HepG2 (cell line): ENCODE measurements around the gene OR52I2. TPM values are rescaled to one million over a fixed set of nuclear protein-coding genes. Genes with fewer than 3 reads are reported as not detected.

Source experiments
- ATAC-seq: fragments of 200-7000 bp; cut with Tn5 transposase; 3 replicates; pipeline ENCODE4 v1.9.1; 2020; ENCODE audit warnings: mild to moderate bottlenecking, moderate library complexity
- BruUV-seq: library from RNA; stranded (reverse); fragments of 400-500 nt; replicated peaks from 2 replicates; lab custom pipeline; 2021; lab: Mats Ljungman, UMichigan
- CTCF ChIA-PET: fragments of 300-600 bp; formaldehyde crosslinking; extraction: SDS; loops from one replicate; lab custom pipeline; 2021; ENCODE audit warnings: low total read pairs, inconsistent platforms, low intra/inter-chr PET ratio; lab: Yijun Ruan, JAX
- POLR2A ChIA-PET: fragments of 350-600 bp; sonication (Branson Sonifier 250); formaldehyde crosslinking; loops from one replicate; lab custom pipeline; 2020; ENCODE audit warnings: antibody characterized with exemption, inconsistent platforms; lab: Yijun Ruan, JAX
- DNase-seq: peaks from one replicate; pipeline ENCODE4 v3.0.0-alpha.2; 2015; ENCODE audit warnings: low spot score
- FAIRE-seq: peaks from 3 replicates; lab custom pipeline; 2011; peaks lifted over from hg19 to GRCh38; lab: Jason Lieb, UNC
- H2AFZ ChIP-seq: one replicate; pipeline ENCODE4 v1.6.1; 2011; ENCODE audit warnings: low read length, inconsistent platforms
- H3K27ac ChIP-seq: fragments of 300-600 bp; 3 replicates; pipeline ENCODE4 v1.8.0; 2011; ENCODE audit warnings: mixed run types, mild to moderate bottlenecking, mixed read lengths, low read length, inconsistent platforms; ENCODE audit not compliant: insufficient read depth; ENCODE audit errors: extremely low read length
- H3K27me3 ChIP-seq, 2 experiments: fragments of 200-600 bp in 1 of 2; 2 replicates in 1 of 2; 3 replicates in 1 of 2; pipeline versions ENCODE4 v1.6.0 to v1.8.0; 2011; ENCODE audit warnings: low read length in 2 of 2, mild to moderate bottlenecking in 2 of 2, moderate library complexity in 2 of 2, inconsistent platforms in 1 of 2; ENCODE audit not compliant: insufficient read depth in 2 of 2, control insufficient read depth in 1 of 2
- H3K36me3 ChIP-seq, 2 experiments: fragments of 200-600 bp in 1 of 2; replicated peaks in 1 of 2; 2 replicates in 1 of 2; 3 replicates in 1 of 2; pipeline versions ENCODE4 v1.5.1 to v1.8.0; 2011; ENCODE audit warnings: low read length in 2 of 2, inconsistent platforms in 1 of 2; ENCODE audit not compliant: insufficient read depth in 2 of 2, control insufficient read depth in 1 of 2
- H3K4me1 ChIP-seq: 2 replicates; pipeline ENCODE4 v1.5.1; 2012; ENCODE audit warnings: low read length, inconsistent platforms; ENCODE audit not compliant: insufficient read depth
- H3K4me2 ChIP-seq: 2 replicates; pipeline ENCODE4 v1.6.0; 2011; ENCODE audit warnings: low read depth, low read length, inconsistent platforms
- H3K4me3 ChIP-seq, 3 experiments: fragments of 200-600 bp in 1 of 3; sonication (generic), shearing (Covaris generic) in 1 of 3; replicated peaks in 1 of 3; 2 replicates each; pipeline ENCODE4 v1.5.1; 2011 to 2016; ENCODE audit warnings: low read length in 3 of 3, inconsistent platforms in 2 of 3, low read depth in 2 of 3, mild to moderate bottlenecking in 2 of 3, control low read depth in 1 of 3, mixed read lengths in 1 of 3; ENCODE audit not compliant: insufficient read depth in 1 of 3
- H3K79me2 ChIP-seq: one replicate; pipeline ENCODE4 v1.6.1; 2011; ENCODE audit warnings: low read length, inconsistent platforms; ENCODE audit not compliant: insufficient read depth
- H3K9ac ChIP-seq: 2 replicates; pipeline ENCODE4 v1.6.0; 2011; ENCODE audit warnings: mild to moderate bottlenecking, low read depth, low read length, inconsistent platforms; ENCODE audit not compliant: insufficient read depth
- H3K9me3 ChIP-seq: 2 replicates; pipeline ENCODE4 v1.5.1; 2012; ENCODE audit warnings: mild to moderate bottlenecking, low read length
- H4K20me1 ChIP-seq: 2 replicates; pipeline ENCODE4 v1.6.0; 2011; ENCODE audit warnings: inconsistent platforms, mild to moderate bottlenecking, low read length, moderate library complexity; ENCODE audit not compliant: insufficient read depth
- CBFB ChIP-seq: sonication (generic); formaldehyde crosslinking; IDR thresholded peaks from 2 replicates; pipeline ENCODE4 v1.4.0; 2020; ENCODE audit warnings: missing genetic modification reagents
- CENPT ChIP-seq: sonication (generic); formaldehyde crosslinking; IDR thresholded peaks from 2 replicates; pipeline ENCODE4 v1.8.0; 2022; ENCODE audit warnings: low read depth, mild to moderate bottlenecking, moderate library complexity, missing genetic modification reagents
- PTBP1 ChIP-seq: fragments of 200-400 bp; formaldehyde crosslinking; IDR thresholded peaks from 2 replicates; pipeline ENCODE4 v1.6.1; 2018; ENCODE audit warnings: low read length, low read depth; ENCODE audit not compliant: poor library complexity, severe bottlenecking
- SCMH1 ChIP-seq: sonication (generic); formaldehyde crosslinking; IDR thresholded peaks from 2 replicates; pipeline ENCODE4 v1.9.0; 2021; ENCODE audit warnings: missing genetic modification reagents, mild to moderate bottlenecking, borderline replicate concordance
- SOX13 ChIP-seq, 3 experiments: fragments of 450-650 bp in 1 of 3; sonication (generic) in 1 of 3; formaldehyde crosslinking in 1 of 3; IDR thresholded peaks in 2 of 3; conservative IDR thresholded peaks in 1 of 3; 2 replicates each; pipeline versions ENCODE4 v1.5.0 to v1.6.1; 2016 to 2020; ENCODE audit warnings: antibody characterized with exemption in 1 of 3, mild to moderate bottlenecking in 1 of 3, missing compliant biosample characterization in 1 of 3, missing genetic modification reagents in 1 of 3, moderate library complexity in 1 of 3
- U2AF1 ChIP-seq: fragments of 200-400 bp; formaldehyde crosslinking; optimal IDR thresholded peaks from 2 replicates; pipeline ENCODE3; 2017; ENCODE audit warnings: mild to moderate bottlenecking, low read depth, low read length
- ZNF17 ChIP-seq: sonication (generic); formaldehyde crosslinking; IDR thresholded peaks from 2 replicates; pipeline ENCODE4 v1.5.0; 2020; ENCODE audit warnings: mild to moderate bottlenecking, missing genetic modification reagents
- ZNF547 ChIP-seq: sonication (generic); formaldehyde crosslinking; IDR thresholded peaks from 2 replicates; pipeline ENCODE4 v1.5.1; 2020; ENCODE audit warnings: mild to moderate bottlenecking, missing genetic modification reagents
- ZNF839 ChIP-seq: sonication (generic); formaldehyde crosslinking; IDR thresholded peaks from 2 replicates; pipeline ENCODE4 v1.4.0; 2020; ENCODE audit warnings: missing genetic modification reagents, mild to moderate bottlenecking, borderline replicate concordance
- WGBS: methylation state at CpG from one replicate; pipeline ENCODE4 v1.1.6; 2017; ENCODE audit warnings: low lambda C conversion rate; 5-methylcytosine and 5-hydroxymethylcytosine counted together
- in situ Hi-C: cut with HindIII; loops from 2 replicates; pipeline ENCODE4 v1.10.0; 2017; ENCODE audit warnings: low pct_unique_long_range_greater_than_20kb; ENCODE audit not compliant: extremely low pct_ligation_motif_present
- intact Hi-C: fragments of 100-400 bp; cut with micrococcal nuclease; formaldehyde crosslinking; loops from one replicate; pipeline ENCODE4 v1.10.0; 2022; ENCODE audit not compliant: unreplicated experiment
- polyA plus RNA-seq, 8 experiments: library from polyadenylated mRNA; depleted of rRNA in 3 of 8; stranded (reverse) in 7 of 8; unstranded in 1 of 8; fragments of >200 nt; fragmentation: Illumina TruSeq in 4 of 8; extraction: Trizol in 4 of 8; gene quantifications; 2 replicates each; pipeline versions ENCODE4 v1.2.1 to v1.2.3, GENCODE V29; 2011 to 2016; ENCODE audit warnings: low read depth in 4 of 8, missing spikeins in 1 of 8, mixed read lengths in 1 of 8; ENCODE audit not compliant: insufficient read depth in 1 of 8
- total RNA-seq, 5 experiments: library from RNA; depleted of rRNA; stranded (reverse); fragments of >200 nt; fragmentation: Illumina TruSeq; extraction: Trizol; gene quantifications; 2 replicates each; pipeline ENCODE4 v1.2.3, GENCODE V29; 2016; ENCODE audit warnings: low read depth in 1 of 5
- TF ChIP-seq, protein P1 (sequence below): sonication (generic); formaldehyde crosslinking; IDR thresholded peaks from 2 replicates; pipeline ENCODE4 v1.8.1; 2023; ENCODE audit warnings: mild to moderate bottlenecking, missing genetic modification reagents, borderline replicate concordance
- TF ChIP-seq, protein P2 (sequence below): sonication (generic); formaldehyde crosslinking; IDR thresholded peaks from 2 replicates; pipeline ENCODE4 v1.5.0; 2020; ENCODE audit warnings: missing genetic modification reagents
- TF ChIP-seq, protein P3 (sequence below): sonication (generic); formaldehyde crosslinking; IDR thresholded peaks from 2 replicates; pipeline ENCODE4 v1.8.1; 2023; ENCODE audit warnings: missing genetic modification reagents, mild to moderate bottlenecking, borderline replicate concordance
- TF ChIP-seq, protein P4 (sequence below): sonication (generic); formaldehyde crosslinking; IDR thresholded peaks from 2 replicates; pipeline ENCODE4 v1.8.0; 2022; ENCODE audit warnings: missing genetic modification reagents, mild to moderate bottlenecking, moderate library complexity, borderline replicate concordance
- TF ChIP-seq, protein P5 (sequence below): sonication (generic); formaldehyde crosslinking; IDR thresholded peaks from 2 replicates; pipeline ENCODE4 v1.9.0; 2022; ENCODE audit warnings: low read depth, missing genetic modification reagents

The OR52I2 gene
- total and polyA plus RNA-seq, 2 of the 13 experiments (the other 11 are each of a cell fraction or from before 2014, with no cell fraction given), result not detected

DNA sequence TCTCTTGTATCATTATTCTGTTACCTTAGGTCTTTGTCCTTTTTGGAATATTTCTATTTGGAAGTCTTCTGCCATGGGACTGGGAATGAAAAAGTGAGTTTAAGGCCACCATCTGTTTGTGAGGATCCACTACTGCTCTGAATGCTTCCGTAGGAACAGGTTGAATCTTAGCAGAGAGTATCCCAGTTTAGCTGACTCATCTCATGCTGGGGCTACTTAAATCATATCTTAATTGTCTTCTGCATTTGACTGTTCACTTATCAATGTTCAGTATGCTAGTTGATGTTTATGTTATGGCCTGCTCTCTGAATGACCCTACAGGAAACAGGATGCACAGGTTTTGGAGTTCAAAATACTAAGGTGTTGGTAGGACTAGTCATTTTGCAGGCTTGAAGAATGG, 1.4 kb upstream of the OR52I2 start:
- BruUV-seq, result no TSS peak
- ChIA-PET POLR2A (no interaction called here), CTCF (no interaction called here)
- H3K27ac ChIP-seq, result no peak overlapping the region
- H3K79me2 ChIP-seq, result no peaks in the 10 kb centered on the region
- peaks cover 0 to 26% of the 10 kb centered on the region in 2 experiments; a peak in 2 of 5 replicates for H3K27me3 ChIP-seq
- in situ Hi-C loops, result no loop called here
- no peak for FAIRE-seq
- no peaks in the 10 kb centered on the region for H3K36me3 ChIP-seq
- no peak overlapping the region for H3K9ac ChIP-seq
- no peaks in the 10 kb centered on the region for H3K9me3 ChIP-seq
- no peak overlapping the region for H2AFZ ChIP-seq
- H3K4me2 ChIP-seq, result no peak overlapping the region
- H3K4me1 ChIP-seq, result no peaks in the 10 kb centered on the region
- TF ChIP-seq, protein P1, sequence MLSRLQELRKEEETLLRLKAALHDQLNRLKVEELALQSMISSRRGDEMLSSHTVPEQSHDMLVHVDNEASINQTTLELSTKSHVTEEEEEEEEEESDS (CRISPR knock-in tag), result no peak
- no peak for TF ChIP-seq ZNF547 (CRISPR knock-in tag)
- TF ChIP-seq CBFB (CRISPR knock-in tag), result no peak
- TF ChIP-seq, protein P2, sequence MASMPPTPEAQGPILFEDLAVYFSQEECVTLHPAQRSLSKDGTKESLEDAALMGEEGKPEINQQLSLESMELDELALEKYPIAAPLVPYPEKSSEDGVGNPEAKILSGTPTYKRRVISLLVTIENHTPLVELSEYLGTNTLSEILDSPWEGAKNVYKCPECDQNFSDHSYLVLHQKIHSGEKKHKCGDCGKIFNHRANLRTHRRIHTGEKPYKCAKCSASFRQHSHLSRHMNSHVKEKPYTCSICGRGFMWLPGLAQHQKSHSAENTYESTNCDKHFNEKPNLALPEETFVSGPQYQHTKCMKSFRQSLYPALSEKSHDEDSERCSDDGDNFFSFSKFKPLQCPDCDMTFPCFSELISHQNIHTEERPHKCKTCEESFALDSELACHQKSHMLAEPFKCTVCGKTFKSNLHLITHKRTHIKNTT (CRISPR knock-in tag), result no peak
- TF ChIP-seq ZNF839 (CRISPR knock-in tag), result no peak
- no peak for TF ChIP-seq U2AF1
- no peak for TF ChIP-seq SOX13 (IDR thresholded peaks at IDR 0.05)
- TF ChIP-seq SOX13 (CRISPR knock-in tag; conservative IDR thresholded peaks at IDR 0.05 in 1 of 2, IDR thresholded peaks at IDR 0.05 in 1 of 2), result no peak
- TF ChIP-seq ZNF17 (CRISPR knock-in tag), result no peak
- no peak for TF ChIP-seq SCMH1 (CRISPR knock-in tag)
- TF ChIP-seq PTBP1, result no peak
- TF ChIP-seq, protein P3, sequence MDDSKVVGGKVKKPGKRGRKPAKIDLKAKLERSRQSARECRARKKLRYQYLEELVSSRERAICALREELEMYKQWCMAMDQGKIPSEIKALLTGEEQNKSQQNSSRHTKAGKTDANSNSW, result no peak
- TF ChIP-seq, protein P4, sequence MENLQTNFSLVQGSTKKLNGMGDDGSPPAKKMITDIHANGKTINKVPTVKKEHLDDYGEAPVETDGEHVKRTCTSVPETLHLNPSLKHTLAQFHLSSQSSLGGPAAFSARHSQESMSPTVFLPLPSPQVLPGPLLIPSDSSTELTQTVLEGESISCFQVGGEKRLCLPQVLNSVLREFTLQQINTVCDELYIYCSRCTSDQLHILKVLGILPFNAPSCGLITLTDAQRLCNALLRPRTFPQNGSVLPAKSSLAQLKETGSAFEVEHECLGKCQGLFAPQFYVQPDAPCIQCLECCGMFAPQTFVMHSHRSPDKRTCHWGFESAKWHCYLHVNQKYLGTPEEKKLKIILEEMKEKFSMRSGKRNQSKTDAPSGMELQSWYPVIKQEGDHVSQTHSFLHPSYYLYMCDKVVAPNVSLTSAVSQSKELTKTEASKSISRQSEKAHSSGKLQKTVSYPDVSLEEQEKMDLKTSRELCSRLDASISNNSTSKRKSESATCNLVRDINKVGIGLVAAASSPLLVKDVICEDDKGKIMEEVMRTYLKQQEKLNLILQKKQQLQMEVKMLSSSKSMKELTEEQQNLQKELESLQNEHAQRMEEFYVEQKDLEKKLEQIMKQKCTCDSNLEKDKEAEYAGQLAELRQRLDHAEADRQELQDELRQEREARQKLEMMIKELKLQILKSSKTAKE (CRISPR knock-in tag), result no peak
- TF ChIP-seq CENPT (CRISPR knock-in tag), result no peak
- TF ChIP-seq, protein P5, sequence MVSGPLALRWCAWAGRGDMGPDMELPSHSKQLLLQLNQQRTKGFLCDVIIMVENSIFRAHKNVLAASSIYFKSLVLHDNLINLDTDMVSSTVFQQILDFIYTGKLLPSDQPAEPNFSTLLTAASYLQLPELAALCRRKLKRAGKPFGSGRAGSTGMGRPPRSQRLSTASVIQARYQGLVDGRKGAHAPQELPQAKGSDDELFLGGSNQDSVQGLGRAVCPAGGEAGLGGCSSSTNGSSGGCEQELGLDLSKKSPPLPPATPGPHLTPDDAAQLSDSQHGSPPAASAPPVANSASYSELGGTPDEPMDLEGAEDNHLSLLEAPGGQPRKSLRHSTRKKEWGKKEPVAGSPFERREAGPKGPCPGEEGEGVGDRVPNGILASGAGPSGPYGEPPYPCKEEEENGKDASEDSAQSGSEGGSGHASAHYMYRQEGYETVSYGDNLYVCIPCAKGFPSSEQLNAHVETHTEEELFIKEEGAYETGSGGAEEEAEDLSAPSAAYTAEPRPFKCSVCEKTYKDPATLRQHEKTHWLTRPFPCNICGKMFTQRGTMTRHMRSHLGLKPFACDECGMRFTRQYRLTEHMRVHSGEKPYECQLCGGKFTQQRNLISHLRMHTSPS (CRISPR knock-in tag), result no peak
- TF ChIP-seq, all 625 proteins: peak for 0
- Histone ChIP-seq H4K20me1 (no peaks in the 10 kb centered on the region), H3K4me3 (no peak overlapping the region)
- intact Hi-C loops, result no loop called here
- no peak for DNase-seq
- WGBS, result 0% methylated on average over 1 of the region's 1 CpG
- ATAC-seq, result no peak
